Measurements from ENCODE around the gene PKMYT1.

- no peak for TF ChIP-seq SP1 (IDR thresholded peaks at IDR 0.05)
- TF ChIP-seq FOXK2 (IDR thresholded peaks at IDR 0.05): no peak
- TF ChIP-seq ELF4 (IDR thresholded peaks at IDR 0.05): no peak
- TF ChIP-seq ARNT (IDR thresholded peaks at IDR 0.05): no peak
- TF ChIP-seq, protein P1, sequence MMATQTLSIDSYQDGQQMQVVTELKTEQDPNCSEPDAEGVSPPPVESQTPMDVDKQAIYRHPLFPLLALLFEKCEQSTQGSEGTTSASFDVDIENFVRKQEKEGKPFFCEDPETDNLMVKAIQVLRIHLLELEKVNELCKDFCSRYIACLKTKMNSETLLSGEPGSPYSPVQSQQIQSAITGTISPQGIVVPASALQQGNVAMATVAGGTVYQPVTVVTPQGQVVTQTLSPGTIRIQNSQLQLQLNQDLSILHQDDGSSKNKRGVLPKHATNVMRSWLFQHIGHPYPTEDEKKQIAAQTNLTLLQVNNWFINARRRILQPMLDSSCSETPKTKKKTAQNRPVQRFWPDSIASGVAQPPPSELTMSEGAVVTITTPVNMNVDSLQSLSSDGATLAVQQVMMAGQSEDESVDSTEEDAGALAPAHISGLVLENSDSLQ (IDR thresholded peaks at IDR 0.05): no peak
- TF ChIP-seq TARDBP (IDR thresholded peaks at IDR 0.05): no peak
- TF ChIP-seq NFRKB (IDR thresholded peaks at IDR 0.05): no peak
- no peak for TF ChIP-seq BHLHE40 (IDR thresholded peaks at IDR 0.05; ENCODE audit: borderline replicate concordance)
- no peak for TF ChIP-seq FOXA1 (IDR thresholded peaks at IDR 0.05)
Measured at GRCh38 chr16:3009568-3010390, 29.5 kb upstream of the PKMYT1 start.

Data from HEK293T (cell line).